T47D (cell line): ENCODE data around the gene FCHO1.

ENCODE experiments used
- DNase-seq, 2 experiments: peaks; one replicate each; pipeline versions ENCODE4 v3.0.0 to v3.0.0-alpha.2; 2011 to 2012; ENCODE audit warnings: low read depth in 1 of 2, low spot score in 1 of 2
- JUND ChIP-seq: IDR thresholded peaks from 2 replicates; pipeline ENCODE4 v1.6.1; 2012; ENCODE audit warnings: low read depth
- in situ Hi-C: cut with HindIII; loops from 2 replicates; pipeline ENCODE4 v1.10.0; 2016; ENCODE audit warnings: low sequenced_read_pairs, low pct_unique_long_range_greater_than_20kb

Gene FCHO1

GRCh38 chr19:17817668-17818363, 66.5 kb downstream of the FCHO1 start:
- TF ChIP-seq JUND, result no peak
- DNase-seq, result no peak
- in situ Hi-C loops, result no loop called here

GRCh38 chr19:17821190-17821589, 69.9 kb downstream of the FCHO1 start, which contains the start of gene INSL3:
Gene INSL3 (minus strand): TSS chr19:17821519. CDS start chr19:17821506, 13 bp downstream.
- no peak for TF ChIP-seq JUND
- in situ Hi-C loops, result no loop called here
- DNase-seq, result no peak

- no peak for TF ChIP-seq JUND
- in situ Hi-C loops, result no loop called here
- DNase-seq, result no peak
Measured at GRCh38 chr19:17824339-17824738, 73.1 kb downstream of the FCHO1 start.

- in situ Hi-C loops, result no loop called here
- TF ChIP-seq JUND, result no peak
Measured at GRCh38 chr19:17826508-17827056, 75.3 kb downstream of the FCHO1 start.

GRCh38 chr19:17829855-17830566, 78.7 kb downstream of the FCHO1 start:
- no peak for TF ChIP-seq JUND
- DNase-seq, result peak; percentile 77 to 90
- in situ Hi-C loops, result no loop called here

More at GRCh38 chr19:17826508-17827056, 75.3 kb downstream of the FCHO1 start:
- DNase-seq, result no peak

- in situ Hi-C loops, result no loop called here
- peak; percentile 95 for DNase-seq
- no peak for TF ChIP-seq JUND
Measured at GRCh38 chr19:17830567-17831418, 79.5 kb downstream of the FCHO1 start.

GRCh38 chr19:17831419-17831888, 80.2 kb downstream of the FCHO1 start:
- in situ Hi-C loops, result no loop called here
- TF ChIP-seq JUND, result no peak
- no peak for DNase-seq

- in situ Hi-C loops, result no loop called here
- no peak for TF ChIP-seq JUND
- no peak for DNase-seq
Measured at GRCh38 chr19:17832443-17833208, 81.3 kb downstream of the FCHO1 start.

- no peak for TF ChIP-seq JUND
- in situ Hi-C loops, result no loop called here
- DNase-seq, result no peak
Measured at GRCh38 chr19:17834350-17835181, 83.3 kb downstream of the FCHO1 start.

DNA sequence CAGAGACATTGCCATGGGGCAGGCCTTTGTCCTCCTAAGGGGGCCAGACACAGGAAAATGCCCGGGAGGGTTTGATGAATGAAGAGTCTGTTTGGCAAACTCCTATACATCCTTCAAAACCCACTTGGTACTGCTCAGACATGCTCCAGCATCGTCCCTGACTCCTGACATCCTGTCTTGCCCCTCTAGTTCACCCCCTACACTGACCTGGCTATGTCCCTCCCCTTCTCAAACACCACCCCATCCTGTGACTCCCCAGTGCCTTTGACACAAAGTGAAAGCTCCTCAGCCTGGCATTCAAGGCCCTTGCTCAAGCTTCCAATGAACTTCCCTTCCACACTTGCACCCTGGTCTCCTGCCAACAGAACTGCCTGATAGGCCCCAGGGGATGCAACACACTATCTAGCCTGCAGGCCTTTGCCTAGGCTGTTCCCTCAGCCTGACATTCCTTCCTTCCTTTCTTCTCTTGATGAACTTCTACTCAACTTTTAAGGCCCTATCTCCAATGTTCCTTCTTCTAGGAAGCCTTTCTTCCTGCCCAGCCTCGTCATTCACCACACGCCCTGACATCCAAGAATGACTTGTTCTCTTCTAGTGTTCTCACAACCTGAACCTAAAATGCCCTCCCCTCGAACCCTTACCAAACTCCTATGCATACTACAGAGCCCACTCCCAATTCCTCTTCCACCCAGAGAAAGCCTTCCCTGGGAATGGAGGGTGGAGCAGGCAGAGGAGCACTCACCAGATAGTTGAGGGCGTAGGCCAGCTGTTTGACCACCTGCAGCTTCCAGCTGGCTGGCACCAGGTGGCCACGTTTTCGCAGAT, 84.1 kb downstream of the FCHO1 start:
- in situ Hi-C loops, result no loop called here
- TF ChIP-seq JUND, result no peak
- DNase-seq, result no peak
